HuH-7 (cell line): Measurements from ENCODE around the gene LRRN3.
A peak's percentile ranks its signal among the peaks of the same experiment; 100 is the strongest.

ENCODE experiments used
- DNase-seq: peaks from one replicate; pipeline ENCODE4 v3.0.0; 2011; ENCODE audit warnings: low spot score

LRRN3 gene

DNA sequence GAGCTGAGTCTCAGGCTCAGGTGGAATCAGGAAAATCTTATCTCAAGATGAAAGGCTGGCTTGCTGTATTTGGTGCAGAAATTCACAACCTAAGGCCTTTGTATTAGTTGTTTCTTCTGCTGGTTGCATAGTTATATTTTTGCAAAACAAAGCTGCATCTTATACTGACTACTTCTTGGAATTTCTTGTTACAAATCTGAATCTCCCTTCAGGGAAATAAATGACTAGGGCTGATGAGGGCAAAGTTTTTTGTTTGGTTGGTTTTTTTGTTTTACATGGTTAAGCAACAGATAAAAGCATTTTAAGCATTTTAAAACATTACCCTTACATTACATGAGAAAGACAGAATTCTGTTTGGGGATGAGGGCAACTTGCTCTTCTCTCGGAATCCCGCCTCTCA is 13.9 kb upstream of the LRRN3 start:
- no peak for DNase-seq

DNA sequence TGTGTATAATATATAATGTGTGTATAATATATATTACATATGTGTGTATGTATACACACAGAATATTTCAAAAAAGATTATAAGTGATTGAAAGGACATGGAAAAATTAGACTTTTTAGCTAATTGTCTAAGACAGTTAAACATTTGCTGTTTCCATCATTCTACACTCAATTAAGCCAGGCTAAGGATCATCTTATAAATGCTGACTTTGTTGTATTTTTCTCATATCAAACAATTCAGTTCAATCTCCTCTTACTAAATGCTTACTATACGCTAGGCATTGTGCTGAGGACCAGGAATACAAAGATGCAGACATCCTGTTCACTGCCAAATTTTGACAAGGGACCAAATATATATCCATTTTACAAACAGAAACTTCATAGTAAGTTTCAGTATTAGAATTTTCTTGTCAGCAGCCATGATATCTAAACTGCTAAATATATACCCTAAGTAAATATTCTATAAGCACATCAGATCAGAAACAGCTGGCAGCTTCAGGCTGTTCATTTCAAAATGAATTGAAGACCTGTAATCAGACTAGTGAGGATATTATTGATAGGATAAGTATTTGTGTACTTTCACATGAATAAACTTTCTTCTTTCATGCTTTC is 10.3 kb upstream of the LRRN3 start:
- DNase-seq, result no peak

DNA sequence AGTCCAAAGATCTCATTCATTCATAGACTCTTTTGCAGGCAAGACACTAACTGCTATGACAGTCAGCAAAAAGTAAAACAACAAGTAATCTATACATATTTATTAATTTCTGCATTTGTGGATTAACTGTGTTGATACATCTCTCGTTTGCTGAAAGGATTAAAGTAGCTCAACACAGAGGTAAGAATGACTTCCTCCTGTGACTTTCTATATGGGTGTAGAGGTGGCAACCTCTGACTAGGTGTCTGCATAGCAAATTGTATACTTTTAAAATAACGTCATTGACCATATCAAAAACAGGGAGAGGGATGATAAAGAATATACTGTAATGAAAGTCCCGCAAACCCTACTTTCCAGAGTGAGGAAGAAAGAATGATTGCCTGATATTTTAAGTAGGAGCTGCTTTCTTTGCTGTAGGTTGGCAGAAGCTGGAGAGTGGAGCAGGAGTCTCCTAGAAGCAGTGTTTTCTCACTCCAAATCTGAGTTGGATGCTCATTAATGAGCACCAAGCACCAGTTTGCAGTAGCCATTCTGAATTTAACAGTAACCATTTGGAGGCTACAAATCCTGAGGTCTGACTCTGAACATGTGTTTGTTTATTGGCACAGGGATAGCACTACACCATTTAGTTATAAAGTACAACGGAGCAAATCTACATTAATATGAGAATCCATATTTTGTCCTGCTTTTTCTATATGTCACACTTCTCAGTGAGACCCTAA is 9.2 kb upstream of the LRRN3 start:
- DNase-seq, result no peak

DNA sequence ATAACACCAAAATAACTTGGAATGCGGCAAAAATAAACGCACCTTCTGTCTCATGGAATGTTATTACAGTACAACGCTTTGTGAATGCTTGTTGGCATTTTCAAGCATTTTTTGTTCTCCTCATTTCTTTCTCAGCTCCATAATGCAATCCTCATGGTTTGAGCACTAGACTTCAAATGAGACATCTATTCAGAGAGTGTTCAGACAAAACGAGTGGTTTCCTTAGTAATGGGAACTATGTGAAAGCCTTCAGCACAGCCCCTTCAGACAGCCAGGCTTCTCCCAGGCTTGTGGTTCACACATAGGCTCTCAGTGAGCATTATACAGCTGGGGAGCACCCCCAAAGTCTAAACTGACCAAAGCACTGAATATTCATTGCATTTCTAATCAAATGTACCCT is 8.6 kb upstream of the LRRN3 start:
- no peak for DNase-seq

DNA sequence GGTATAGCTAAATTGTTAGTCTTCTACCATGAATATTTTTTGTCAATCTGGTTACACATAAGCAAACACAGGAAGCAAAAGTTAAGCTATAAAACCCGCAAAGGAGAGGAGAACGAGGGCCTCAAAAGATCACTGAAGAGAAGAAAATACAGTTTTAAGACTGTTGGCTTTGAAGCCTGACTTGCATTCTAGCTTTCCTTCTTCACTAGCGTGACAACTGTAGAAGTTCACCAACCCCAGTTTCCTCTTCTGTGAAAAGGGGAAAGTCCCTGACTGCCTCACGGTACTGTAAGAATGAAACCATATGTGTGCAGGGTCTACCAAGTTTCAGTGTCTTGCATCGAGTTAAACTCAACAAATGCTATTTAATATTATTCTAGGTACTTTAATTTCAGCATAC is 7.5 kb upstream of the LRRN3 start:
- DNase-seq, result no peak

DNA sequence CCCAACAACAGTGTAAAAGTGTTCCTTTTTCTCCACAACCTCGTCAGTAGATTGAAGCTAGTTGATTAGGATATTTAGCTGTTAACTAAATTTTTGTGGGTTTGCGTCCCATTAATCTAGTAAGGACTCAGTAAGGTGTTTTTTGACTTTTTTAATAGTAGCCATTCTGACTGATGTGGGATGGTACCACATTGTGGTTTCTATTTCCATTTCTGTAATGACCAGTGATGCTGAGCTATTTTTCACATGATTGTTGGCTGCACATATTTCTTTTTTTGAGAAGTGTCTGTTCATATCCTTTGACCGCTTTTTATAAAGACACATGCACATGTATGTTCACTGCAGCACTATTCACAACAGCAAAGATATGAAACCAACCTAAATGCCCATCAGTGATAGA is 5.6 kb upstream of the LRRN3 start:
- DNase-seq, result no peak

DNA sequence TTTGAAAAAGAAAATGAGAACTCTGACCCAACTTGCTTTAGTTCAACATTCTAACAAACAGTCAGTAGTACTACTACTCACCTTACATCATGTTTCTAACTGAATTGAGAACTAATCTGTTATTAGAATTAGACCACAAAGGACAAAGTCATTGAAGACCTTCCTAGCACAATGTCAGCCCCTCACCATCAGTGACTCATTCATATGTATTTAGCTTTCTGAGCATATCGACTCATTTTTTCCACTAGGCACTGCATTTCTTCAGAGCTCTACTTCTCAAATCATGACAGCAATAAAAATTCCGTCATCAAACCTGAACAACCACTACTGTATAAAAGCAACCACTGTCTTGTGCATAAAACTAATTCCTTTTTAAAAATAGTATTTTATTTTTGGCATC is 4.4 kb upstream of the LRRN3 start:
- DNase-seq, result no peak

DNA sequence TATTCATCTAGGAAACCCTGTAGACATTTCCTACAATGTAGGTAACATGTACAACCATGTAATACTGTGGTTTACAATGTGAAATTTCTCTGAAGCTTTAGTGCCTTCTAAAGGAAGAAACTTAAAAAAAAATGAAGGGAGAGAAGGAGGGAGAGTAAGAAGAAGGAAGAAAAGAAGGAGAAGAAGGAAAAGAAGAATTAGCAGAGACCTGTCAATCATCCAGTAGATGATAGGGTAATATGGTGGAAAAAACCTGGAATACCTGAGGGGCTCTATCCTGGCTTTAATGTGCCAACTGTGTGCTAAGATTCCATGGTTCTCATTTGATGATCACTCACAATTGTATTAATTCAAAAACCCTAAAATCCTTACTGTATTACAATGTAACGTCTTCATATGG is 2.6 kb upstream of the LRRN3 start:
- no peak for DNase-seq

DNA sequence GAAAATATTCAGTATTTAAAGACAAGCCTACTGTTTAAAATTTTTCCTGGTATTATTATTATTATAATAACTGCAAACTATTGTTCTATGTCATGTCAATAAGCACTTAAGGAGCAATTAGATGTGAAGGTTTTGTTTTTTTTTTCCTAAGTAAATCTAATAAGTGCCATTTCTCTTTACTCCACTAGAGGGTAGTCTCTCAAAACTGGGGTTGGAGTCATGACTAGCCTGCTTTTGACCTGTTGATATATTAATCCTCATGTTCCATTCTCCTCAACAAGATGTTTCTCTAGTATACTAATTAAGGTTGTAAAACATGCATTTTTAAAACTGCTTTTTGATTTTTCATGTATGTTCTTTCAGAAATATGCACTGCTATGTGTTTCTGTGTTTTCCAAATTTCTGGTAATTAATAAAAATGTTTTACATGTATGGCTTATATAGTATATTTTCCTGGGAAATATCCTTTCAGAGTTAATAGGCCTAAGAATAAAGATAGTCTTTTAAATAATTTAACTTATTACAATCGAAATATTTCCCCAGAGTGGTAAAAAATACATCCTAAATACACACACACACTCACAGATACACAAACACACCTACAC is 1.0 kb upstream of the LRRN3 start:
- peak; percentile 40 for DNase-seq

DNA sequence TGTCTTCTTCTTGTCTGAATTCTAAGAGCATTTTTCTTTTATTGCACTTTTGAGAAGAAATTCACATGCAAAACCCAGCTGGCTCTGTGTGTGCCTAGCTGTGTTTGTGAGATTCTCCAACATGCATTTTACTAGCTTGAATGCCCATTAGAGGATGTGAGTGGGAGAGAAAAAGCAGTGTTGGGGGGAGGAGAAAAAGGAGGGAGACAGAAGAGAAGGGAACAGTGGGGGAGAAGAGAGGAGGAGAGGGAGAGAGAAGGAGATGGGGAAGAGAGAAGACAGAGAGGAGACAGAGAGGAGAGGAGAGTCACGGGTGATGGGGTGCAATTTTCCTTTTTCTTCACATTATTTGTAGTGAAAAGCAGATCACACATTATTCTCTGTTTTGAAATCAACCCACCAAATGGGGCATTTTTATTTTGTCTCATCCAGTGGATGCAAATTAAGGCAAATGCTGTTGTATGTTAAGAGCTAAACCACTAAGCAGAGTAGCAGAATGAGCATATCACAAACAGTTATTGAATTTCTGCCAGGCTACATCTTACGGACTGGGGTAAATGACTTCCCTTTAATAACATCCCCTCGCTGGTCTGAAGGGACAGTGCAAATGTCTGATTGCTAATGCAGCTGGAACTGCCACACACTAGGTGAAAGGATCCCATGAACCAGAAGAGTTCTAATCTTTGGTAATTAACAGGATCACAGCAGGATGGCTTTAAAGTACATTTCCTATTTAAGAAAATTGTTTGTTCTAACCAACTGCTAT is 849 bp downstream of the LRRN3 start:
- DNase-seq, result no peak

DNA sequence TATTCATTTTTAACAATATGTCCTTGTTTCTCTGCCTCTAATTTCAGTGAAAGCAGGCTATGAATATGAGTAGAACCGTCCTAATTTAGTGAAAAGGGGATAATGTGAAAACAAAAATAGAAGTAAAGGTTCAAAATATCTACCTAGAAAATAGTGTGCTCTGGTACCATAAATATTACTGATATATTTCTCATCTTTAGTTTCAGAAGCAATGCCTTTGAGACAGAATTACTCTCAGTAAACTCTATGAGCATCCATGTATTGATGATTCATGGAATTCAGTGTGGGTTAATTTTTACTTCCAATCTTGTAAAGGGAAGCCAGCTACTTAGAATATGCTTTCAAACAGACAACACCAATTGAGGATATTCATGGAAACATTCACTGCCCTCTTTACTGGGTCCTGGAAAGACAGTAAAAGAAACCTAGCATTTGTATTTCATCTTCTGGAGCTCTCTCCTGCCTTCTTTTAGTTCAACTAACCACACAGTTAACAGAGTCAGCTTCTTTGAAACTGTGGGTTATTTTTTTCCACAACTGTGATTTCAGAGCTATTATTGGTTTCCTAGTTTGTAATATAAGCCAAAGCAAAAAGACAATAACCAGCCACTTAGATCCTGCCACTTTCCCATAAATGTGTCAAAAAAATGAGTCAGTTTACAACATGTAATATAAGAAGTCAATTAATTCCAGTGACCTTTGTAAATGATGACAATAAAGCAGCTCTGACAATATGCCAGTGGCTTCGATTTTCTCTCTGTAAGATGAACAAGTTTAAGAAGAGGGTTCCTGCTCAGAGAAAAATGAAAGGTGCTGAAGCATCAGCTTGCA is 1.7 kb downstream of the LRRN3 start:
- no peak for DNase-seq

DNA sequence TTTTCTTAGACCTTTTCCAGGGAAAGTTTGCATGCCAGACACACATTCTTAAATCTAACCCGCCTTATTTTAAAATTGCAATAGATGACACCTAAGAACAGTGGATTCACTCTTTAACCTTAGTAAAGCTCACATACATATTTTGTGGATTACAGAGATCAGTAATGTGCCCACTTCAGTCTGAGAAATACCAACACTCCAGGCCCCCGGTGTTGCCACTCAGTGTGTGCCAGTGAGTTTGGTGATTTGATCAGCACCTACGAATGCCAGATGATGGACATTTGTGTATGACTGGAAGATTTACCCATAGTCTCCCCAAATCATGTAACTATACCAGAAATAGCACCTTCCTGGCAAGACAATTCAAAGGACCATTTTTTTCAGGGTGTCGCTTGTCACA is 2.6 kb downstream of the LRRN3 start:
- DNase-seq, result no peak

DNA sequence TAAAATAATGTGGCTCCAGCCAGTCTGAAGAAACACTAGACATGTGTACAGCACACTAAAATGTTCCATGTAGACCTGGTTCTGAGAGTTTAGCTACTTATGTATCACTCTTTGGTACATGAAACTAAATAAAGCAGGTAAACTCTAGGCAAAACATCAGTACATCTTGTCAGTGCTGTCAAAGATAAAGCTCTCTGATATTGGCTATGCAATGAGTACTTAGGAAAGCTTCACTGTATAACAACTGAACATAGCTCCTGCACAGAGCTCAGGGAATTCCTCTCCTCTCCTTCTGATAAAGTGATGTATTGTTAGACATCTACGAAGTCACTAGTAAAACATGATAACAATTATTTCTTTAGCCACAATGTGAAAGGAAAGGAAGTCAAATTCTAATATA is 3.5 kb downstream of the LRRN3 start:
- no peak for DNase-seq

DNA sequence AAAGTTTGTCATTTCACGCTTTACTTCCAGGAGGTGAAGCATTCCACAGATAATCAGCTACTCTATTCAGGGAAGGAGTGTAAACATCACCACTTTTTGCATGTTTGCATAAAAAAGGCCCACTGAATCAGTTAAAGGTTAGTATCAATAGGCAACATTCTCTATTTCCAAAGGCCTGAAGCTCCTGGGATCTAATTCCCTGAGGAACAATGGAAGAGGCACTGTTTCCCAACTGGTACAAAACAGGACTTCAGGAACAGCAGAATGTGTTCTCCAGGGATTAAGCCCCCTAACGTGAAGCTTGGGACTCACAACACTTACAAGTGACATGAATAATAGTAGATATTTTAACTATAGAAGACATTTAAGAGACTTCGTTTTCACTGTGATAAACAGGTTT is 6.1 kb downstream of the LRRN3 start:
- no peak for DNase-seq

DNA sequence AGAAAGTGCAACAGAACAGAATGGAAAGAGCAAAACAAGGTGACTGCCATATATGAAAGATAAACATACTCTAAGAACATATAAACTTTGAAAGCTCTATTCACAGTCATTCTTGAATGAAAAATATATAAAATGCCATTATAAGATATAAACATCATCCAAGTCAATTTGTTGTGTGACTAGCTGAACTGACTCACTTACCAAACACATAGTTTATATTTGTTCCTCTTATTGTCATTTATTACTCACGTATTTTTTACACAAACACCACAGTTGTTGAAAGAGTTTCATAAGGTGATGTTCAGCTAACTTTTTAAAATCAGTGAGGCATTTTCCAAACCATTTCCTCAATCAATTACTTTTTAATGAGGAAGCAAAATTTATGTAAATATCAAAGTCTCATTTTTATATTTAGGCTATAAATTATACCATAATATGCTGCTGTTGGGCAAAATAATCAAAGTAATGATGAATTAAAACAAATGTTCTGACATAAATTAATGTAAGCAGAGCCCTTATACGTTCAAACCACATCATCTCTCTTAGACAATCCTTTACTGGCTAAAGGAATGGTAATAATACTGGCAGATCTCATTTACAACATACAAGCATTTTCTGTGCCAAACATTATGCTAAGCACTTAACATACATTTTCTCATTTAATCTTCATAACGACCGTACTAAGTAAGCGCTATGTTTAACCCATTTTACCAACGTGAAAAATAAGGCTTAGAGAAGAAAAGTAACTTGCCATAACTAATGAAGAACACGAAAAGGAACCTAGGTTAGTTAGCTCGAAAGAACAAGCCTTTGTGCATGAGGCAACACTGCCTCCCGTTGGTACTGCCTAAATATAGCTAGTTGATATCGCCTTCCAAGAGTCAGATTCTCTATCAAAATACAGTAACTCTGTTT is 7.3 kb downstream of the LRRN3 start:
- no peak for DNase-seq

DNA sequence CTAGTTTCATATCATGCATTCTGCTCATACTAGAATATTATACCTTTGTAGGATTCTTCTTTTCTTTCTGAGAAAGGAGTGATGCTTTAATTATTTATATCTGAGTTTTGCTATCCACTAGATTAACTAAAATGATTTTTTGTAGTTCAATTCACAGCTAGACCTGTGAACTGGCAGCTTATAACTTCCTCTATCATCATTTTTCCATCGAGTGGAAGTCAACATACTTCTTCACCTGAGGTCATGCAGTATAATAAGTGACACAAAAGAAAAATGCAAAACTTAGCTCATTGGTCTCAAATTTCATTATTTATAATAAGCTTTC is 8.0 kb downstream of the LRRN3 start:
- no peak for DNase-seq

DNA sequence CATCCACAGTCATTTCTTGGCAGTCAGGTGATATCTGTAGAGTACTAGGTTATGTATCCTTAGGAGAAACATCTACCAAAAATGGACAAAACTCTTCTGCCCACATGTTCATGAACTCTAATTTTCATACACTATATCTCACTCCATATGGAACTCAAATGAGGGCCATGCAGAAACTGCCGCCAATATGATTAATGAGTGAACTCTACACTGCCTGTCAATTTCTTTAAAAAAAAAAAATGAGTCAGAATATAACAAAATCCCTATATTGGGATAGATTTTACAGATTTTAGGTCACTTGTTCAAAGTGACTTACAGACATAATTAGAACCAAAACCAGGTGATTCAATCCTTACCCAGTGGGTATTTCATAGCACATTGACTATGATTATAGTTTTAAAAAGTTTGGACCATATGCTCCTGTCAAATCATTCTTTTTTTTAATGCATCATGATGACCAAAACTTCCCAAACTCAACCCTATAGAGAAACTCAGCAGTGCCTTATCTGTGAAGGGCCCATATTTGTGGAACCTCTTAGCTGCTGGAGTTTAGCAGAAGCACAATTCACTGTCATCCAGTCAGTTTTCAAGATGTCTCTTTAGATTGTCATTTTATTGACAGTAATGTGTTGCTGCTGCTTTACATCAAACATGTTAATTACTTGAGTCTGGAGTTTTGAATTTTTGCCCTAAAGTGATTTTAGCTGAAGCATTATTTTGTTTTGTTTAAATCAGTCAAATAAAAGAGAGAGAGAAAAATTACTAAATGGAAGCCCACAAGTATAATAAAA is 11.1 kb downstream of the LRRN3 start:
- no peak for DNase-seq

DNA sequence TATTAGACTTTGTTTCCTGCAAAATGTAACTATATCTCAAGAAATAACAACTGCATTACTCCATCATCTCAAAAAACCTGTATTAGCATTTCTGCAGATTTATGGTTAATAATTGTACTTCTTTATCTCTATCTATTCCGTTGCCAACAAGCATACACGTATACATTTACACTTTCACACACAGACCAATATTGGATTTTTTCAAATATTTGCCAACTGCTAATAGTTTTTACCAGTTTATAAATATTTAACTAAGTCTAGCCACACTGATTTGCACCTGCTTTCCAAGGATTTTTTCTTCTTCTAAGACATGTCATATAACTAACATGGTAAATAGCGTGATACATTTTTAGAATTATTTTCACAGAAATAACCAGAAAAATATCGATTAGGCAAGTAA is 12.2 kb downstream of the LRRN3 start:
- no peak for DNase-seq

DNA sequence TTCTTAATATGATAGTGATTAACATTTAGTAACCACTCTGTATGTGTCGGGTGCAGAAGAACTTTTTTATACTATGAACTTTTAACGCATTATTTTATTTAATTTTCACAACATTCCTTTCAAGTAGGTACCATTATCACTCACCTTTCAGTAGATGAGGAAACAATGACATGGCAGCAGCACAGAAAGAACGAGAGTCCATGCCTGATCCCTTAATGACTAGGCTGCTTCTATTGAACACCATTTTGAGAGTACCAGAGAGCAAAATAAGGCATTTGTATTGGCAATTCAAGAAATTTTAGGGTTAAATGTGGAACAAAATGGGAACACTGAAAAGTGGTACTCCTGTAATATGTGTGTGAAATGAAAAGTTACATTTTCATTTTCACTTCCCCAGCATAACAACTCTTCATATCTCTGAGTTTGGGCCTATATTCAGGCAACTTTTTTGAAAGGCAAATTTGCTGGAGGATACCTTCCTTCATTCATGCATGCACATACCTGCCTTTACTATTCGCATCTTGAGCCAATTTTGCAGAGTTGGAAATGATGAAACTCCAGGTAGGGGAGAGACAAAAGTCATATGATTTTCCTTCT is 12.8 kb downstream of the LRRN3 start:
- no peak for DNase-seq

DNA sequence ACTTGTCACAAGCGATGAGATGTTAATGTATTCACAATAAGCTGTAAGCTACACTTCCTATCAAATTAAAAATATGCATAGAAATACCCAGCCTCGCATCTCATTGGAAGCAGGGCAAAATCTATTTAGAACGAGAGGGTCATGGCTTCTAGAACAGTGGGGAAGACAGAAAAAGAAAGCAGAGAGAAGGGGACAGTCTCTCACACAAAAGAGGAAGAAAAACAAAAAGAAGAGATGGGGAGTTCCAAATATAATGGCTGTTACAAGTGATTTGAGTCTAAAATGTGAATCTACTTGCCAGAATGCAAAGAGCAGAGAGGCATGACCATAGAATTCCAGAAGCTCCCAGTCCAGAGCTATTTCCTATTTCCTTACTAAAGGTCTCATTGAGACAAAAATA is 13.8 kb downstream of the LRRN3 start:
- DNase-seq, result no peak
